ENCODE measurements around the gene TMEM18. TPM values are rescaled to one million over a fixed set of nuclear protein-coding genes. Genes with fewer than 3 reads are reported as not detected.
A peak's percentile ranks its signal among the peaks of the same experiment; 100 is the strongest.

TMEM18 gene
- total RNA-seq, result 10 to 100 TPM; 10.8 to 49.7 (median 34.3) TPM

DNA sequence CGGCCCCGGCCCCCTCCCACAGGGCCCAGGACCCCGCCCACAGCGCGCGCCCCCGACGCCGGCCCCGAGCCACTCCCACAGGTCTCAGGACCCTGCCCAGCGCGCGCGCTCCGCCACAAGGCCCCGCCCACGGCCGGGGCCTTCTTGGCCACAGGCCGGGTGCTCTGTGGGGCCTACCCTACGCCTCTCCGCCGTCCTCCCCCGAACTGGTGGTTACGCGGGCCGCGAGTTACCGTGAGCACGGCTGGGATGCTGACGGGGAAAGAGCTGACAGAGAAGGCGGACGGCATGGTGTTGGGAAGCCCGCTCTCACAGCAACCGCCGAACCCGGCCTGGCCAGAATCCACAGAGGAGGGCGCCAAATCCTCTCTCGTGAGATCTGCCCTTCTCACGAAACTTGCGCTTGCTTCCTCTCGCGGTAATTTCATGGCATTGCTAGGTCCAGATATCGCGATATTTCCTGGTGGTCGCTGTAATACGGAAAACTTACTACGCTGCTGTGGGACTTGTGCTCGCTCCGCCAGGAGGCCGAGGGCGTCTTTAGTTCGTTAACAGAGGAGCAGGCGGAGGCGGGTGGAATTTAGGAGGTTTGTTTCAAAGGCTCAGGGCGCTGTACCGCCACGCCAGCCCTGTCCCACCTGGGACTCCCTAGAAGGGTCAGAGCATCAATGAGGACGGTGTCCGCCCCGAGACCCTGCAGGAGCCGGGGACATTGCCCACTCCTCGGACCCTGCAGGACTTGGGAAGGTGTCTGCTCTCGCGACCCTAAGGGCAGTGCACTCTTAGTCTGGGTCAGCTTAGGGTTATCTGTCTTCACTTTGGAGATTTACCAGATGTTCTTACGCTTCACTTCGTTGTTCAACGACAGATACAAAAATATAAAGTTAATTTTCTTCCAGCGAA is at the start of gene TMEM18:
Gene TMEM18 (minus strand): TSS at position 351 of the 903 bp plus-strand sequence. CDS start 61 bp downstream, at position 290.
- Histone ChIP-seq H3K36me3 (no peaks in the 10 kb centered on the region), H3K27me3 (no peaks in the 10 kb centered on the region), H3K4me3 (peak within 1 kb of the TSS; percentile 64 to 69), H3K4me1 (peaks cover 0 to 8% of the 10 kb centered on the region in 2 donors), H3K9me3 (no peaks in the 10 kb centered on the region), H3K27ac (peak within 1 kb of the TSS; percentile 99)
- TF ChIP-seq, protein P1, sequence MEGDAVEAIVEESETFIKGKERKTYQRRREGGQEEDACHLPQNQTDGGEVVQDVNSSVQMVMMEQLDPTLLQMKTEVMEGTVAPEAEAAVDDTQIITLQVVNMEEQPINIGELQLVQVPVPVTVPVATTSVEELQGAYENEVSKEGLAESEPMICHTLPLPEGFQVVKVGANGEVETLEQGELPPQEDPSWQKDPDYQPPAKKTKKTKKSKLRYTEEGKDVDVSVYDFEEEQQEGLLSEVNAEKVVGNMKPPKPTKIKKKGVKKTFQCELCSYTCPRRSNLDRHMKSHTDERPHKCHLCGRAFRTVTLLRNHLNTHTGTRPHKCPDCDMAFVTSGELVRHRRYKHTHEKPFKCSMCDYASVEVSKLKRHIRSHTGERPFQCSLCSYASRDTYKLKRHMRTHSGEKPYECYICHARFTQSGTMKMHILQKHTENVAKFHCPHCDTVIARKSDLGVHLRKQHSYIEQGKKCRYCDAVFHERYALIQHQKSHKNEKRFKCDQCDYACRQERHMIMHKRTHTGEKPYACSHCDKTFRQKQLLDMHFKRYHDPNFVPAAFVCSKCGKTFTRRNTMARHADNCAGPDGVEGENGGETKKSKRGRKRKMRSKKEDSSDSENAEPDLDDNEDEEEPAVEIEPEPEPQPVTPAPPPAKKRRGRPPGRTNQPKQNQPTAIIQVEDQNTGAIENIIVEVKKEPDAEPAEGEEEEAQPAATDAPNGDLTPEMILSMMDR (IDR thresholded peaks at IDR 0.05), result peak; percentile 35 to 50 (median 44)
- TF ChIP-seq POLR2A (IDR thresholded peaks at IDR 0.05), result peak; percentile 95 to 97
- DNase-seq, result peak; percentile 96 to 97
- intact Hi-C loops (cut with DNase I; ENCODE audit: low total_unique reads), result no loop called here

DNA sequence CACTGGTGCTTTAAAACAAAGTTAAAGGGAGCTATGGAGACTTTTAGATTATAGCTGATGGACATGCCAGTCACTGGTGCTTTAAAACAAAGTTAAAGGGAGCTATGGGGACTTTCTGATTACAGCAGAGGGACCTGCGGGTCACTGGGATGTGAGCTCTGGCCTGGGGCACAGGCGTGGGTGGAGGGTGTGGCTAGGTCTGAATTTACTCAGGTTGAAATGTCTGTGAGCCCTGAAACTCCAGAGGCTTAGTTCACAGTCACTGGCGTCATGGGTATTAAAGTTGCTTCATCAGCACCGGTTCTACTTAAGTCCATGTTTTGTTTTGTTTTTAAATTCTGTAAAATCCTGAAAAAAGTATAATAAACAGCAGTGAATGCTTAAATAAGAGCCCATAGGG is 49.0 kb upstream of the TMEM18 start:
- Histone ChIP-seq H3K36me3 (no peaks in the 10 kb centered on the region), H3K27ac (no peak overlapping the region), H3K27me3 (no peaks in the 10 kb centered on the region), H3K4me1 (no peaks in the 10 kb centered on the region), H3K9me3 (no peaks in the 10 kb centered on the region), H3K4me3 (no peak overlapping the region)
- intact Hi-C loops (cut with DNase I; ENCODE audit: low total_unique reads), result no loop called here
- no peak for DNase-seq
- TF ChIP-seq, protein P1 (IDR thresholded peaks at IDR 0.05), result no peak
- TF ChIP-seq POLR2A (IDR thresholded peaks at IDR 0.05), result no peak

DNA sequence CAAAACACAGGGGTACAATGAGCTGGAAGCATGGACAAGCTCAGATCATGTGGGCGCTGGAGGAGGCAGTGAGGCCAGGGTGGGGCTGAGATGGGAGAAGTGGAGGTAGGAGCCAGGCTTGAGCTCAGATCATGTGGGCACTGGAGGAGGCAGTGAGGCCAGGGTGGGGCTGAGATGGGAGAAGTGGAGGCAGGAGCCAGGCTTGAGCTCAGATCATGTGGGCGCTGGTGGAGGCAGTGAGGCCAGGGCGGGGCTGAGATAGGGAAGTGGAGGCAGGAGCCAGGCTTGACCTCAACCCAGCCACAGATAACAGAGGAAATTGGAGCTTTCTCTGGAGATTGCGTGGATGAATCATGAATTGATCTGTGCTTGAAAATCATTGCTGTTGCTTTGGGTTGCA is 48.3 kb upstream of the TMEM18 start:
- no peak for DNase-seq
- no peak for TF ChIP-seq POLR2A (IDR thresholded peaks at IDR 0.05)
- TF ChIP-seq, protein P1 (IDR thresholded peaks at IDR 0.05), result no peak

DNA sequence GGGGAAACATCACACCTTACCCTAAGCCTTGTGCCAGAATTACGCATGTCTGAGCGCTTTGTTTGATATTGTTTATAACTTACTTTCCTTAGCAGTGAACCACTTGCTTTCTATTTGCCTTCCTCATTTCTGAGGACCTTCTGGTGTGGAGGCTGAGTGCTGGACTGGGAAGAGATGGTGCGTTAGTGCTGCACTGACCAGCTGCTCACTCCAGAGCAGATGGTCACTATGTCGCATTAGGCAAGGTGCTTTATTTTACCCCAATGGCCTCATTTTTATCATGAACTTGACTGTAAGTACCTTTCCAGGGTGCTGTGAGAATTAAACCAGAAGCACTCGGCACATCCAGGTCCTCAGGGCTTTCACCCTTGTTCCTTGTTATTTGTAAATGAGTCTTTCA is 46.6 kb upstream of the TMEM18 start:
- Histone ChIP-seq H3K27me3 (no peaks in the 10 kb centered on the region), H3K4me3 (no peak overlapping the region)

More for the DNA sequence above, 48.3 kb upstream of the TMEM18 start:
- H3K9me3 ChIP-seq, result no peaks in the 10 kb centered on the region
- H3K27ac ChIP-seq, result no peak overlapping the region
- no peaks in the 10 kb centered on the region for H3K27me3 ChIP-seq
- H3K4me1 ChIP-seq, result no peaks in the 10 kb centered on the region
- H3K36me3 ChIP-seq, result no peaks in the 10 kb centered on the region
- no peak overlapping the region for H3K4me3 ChIP-seq
- intact Hi-C loops (cut with DNase I; ENCODE audit: low total_unique reads), result no loop called here

DNA sequence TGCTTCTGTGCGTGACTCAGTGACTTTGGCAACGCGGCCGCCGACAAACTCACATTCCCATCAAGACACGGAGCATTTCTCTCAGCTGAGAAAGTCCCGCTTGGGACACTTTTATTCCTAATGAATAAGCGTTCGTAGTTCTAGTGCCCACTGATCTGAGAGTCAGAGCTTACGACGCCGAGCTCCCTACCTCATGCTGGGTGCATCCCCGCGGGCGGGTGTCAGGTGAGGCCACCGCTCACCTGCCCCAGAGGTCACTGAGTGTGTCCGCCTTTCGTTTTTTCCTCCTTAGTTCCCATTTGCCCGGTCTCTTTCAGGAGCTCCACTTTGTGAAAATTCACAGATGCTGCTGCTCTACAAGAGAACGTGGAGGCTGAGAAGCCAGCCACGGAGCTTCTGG is 43.6 kb upstream of the TMEM18 start:
- no peak for DNase-seq
- Histone ChIP-seq H3K4me3 (no peak overlapping the region), H3K4me1 (no peaks in the 10 kb centered on the region), H3K27me3 (no peaks in the 10 kb centered on the region), H3K9me3 (no peaks in the 10 kb centered on the region), H3K27ac (no peak overlapping the region), H3K36me3 (no peaks in the 10 kb centered on the region)
- intact Hi-C loops (cut with DNase I; ENCODE audit: low total_unique reads), result no loop called here
- TF ChIP-seq, protein P1 (IDR thresholded peaks at IDR 0.05), result no peak
- no peak for TF ChIP-seq POLR2A (IDR thresholded peaks at IDR 0.05)

More for the DNA sequence above, 46.6 kb upstream of the TMEM18 start:
- no peak for DNase-seq
- H3K36me3 ChIP-seq, result no peaks in the 10 kb centered on the region
- intact Hi-C loops (cut with DNase I; ENCODE audit: low total_unique reads), result no loop called here
- H3K9me3 ChIP-seq, result no peaks in the 10 kb centered on the region
- no peak overlapping the region for H3K27ac ChIP-seq
- no peak for TF ChIP-seq POLR2A (IDR thresholded peaks at IDR 0.05)
- TF ChIP-seq, protein P1 (IDR thresholded peaks at IDR 0.05), result no peak
- no peaks in the 10 kb centered on the region for H3K4me1 ChIP-seq
